IMR-90 (cell line): ENCODE data around the gene NLRC3. TPM values are rescaled to one million over a fixed set of nuclear protein-coding genes. Genes with fewer than 3 reads are reported as not detected.

ENCODE experiments used
- ATAC-seq: fragments of 200-7000 bp; cut with Tn5 transposase; 2 replicates; pipeline ENCODE4 v1.9.1; 2020; ENCODE audit warnings: low read depth, mild to moderate bottlenecking, moderate library complexity
- BruUV-seq: library from RNA; stranded (reverse); fragments of 400-500 nt; replicated peaks from 2 replicates; lab custom pipeline; 2021; lab: Mats Ljungman, UMichigan
- CTCF ChIA-PET: fragments of 300-600 bp; formaldehyde crosslinking; extraction: SDS; loops from one replicate; lab custom pipeline; 2021; ENCODE audit warnings: antibody characterized with exemption; lab: Yijun Ruan, JAX
- POLR2A ChIA-PET: fragments of 300-600 bp; sonication (Branson Sonifier 250); formaldehyde crosslinking; loops from one replicate; lab custom pipeline; 2022; ENCODE audit warnings: antibody characterized with exemption; ENCODE audit not compliant: unreplicated experiment; lab: Charles Lee
- DNase-seq: peaks from one replicate; pipeline ENCODE4 v3.0.0; 2013
- H2AFZ ChIP-seq: replicated peaks from 2 replicates; pipeline ENCODE3; 2013; ENCODE audit warnings: low read length, mild to moderate bottlenecking; ENCODE audit not compliant: poor library complexity
- H2AK5ac ChIP-seq: 2 replicates; pipeline ENCODE4 v1.6.1; 2013; ENCODE audit warnings: low read depth, low read length, inconsistent platforms
- H2AK9ac ChIP-seq: replicated peaks from 2 replicates; pipeline ENCODE3; 2013; ENCODE audit warnings: mild to moderate bottlenecking, low read depth, low read length, moderate library complexity; ENCODE audit not compliant: poor library complexity
- H2BK120ac ChIP-seq: 2 replicates; pipeline ENCODE4 v1.6.1; 2013; ENCODE audit warnings: low read depth, low read length, inconsistent platforms
- H2BK15ac ChIP-seq: 3 replicates; pipeline ENCODE4 v1.6.1; 2013; ENCODE audit warnings: low read depth, low read length, inconsistent platforms
- H2BK20ac ChIP-seq: 2 replicates; pipeline ENCODE4 v1.6.1; 2013; ENCODE audit warnings: low read depth, mild to moderate bottlenecking, inconsistent platforms, low read length, moderate library complexity
- H2BK5ac ChIP-seq: 2 replicates; pipeline ENCODE4 v1.6.1; 2013; ENCODE audit warnings: mild to moderate bottlenecking, low read depth, low read length, inconsistent platforms; ENCODE audit not compliant: poor library complexity, severe bottlenecking
- H3K14ac ChIP-seq: replicated peaks from 2 replicates; pipeline ENCODE4 v1.6.1; 2013; ENCODE audit warnings: low read depth, low read length, inconsistent platforms
- H3K18ac ChIP-seq: 2 replicates; pipeline ENCODE4 v1.6.1; 2013; ENCODE audit warnings: low read depth, low read length, control low read depth
- H3K23ac ChIP-seq: 2 replicates; pipeline ENCODE4 v1.6.1; 2013; ENCODE audit warnings: low read depth, low read length, inconsistent platforms
- H3K27ac ChIP-seq: 2 replicates; pipeline ENCODE4 v1.5.1; 2013; ENCODE audit warnings: mild to moderate bottlenecking, control low read depth, low read length; ENCODE audit not compliant: insufficient read depth
- H3K27me3 ChIP-seq: 2 replicates; pipeline ENCODE4 v1.6.1; 2013; ENCODE audit warnings: low read length; ENCODE audit not compliant: control insufficient read depth, insufficient read depth
- H3K36me3 ChIP-seq: 2 replicates; pipeline ENCODE4 v1.6.1; 2013; ENCODE audit warnings: low read length, mixed read lengths; ENCODE audit not compliant: control insufficient read depth, insufficient read depth
- H3K4ac ChIP-seq: 2 replicates; pipeline ENCODE4 v1.6.1; 2013; ENCODE audit warnings: low read depth, low read length, inconsistent platforms
- H3K4me1 ChIP-seq: 2 replicates; pipeline ENCODE4 v1.6.1; 2013; ENCODE audit warnings: low read length, mixed read lengths; ENCODE audit not compliant: control insufficient read depth, insufficient read depth
- H3K4me2 ChIP-seq: 2 replicates; pipeline ENCODE4 v1.6.1; 2013; ENCODE audit warnings: low read depth, mild to moderate bottlenecking, control low read depth, low read length, moderate library complexity
- H3K4me3 ChIP-seq: 2 replicates; pipeline ENCODE4 v1.5.1; 2013; ENCODE audit warnings: low read depth, mild to moderate bottlenecking, control low read depth, low read length, moderate library complexity; ENCODE audit not compliant: insufficient read depth
- H3K56ac ChIP-seq: 2 replicates; pipeline ENCODE4 v1.6.1; 2013; ENCODE audit warnings: low read length, inconsistent platforms; ENCODE audit not compliant: insufficient read depth; ENCODE audit errors: extremely low read depth
- H3K79me1 ChIP-seq, 2 experiments: 2 replicates each; pipeline ENCODE4 v1.6.1; 2013; ENCODE audit warnings: low read length in 2 of 2, inconsistent platforms in 1 of 2, low read depth in 1 of 2
- H3K9ac ChIP-seq: 2 replicates; pipeline ENCODE4 v1.6.1; 2013; ENCODE audit warnings: low read depth, low read length, control low read depth
- H3K9me1 ChIP-seq: 2 replicates; pipeline ENCODE4 v1.6.1; 2013; ENCODE audit warnings: low read length, inconsistent platforms; ENCODE audit not compliant: insufficient read depth
- H3K9me3 ChIP-seq: 2 replicates; pipeline ENCODE4 v1.6.1; 2013; ENCODE audit warnings: low read length; ENCODE audit not compliant: control insufficient read depth, insufficient read depth
- H4K20me1 ChIP-seq: 2 replicates; pipeline ENCODE4 v1.6.1; 2013; ENCODE audit warnings: low read length, inconsistent platforms; ENCODE audit not compliant: insufficient read depth
- H4K5ac ChIP-seq: 2 replicates; pipeline ENCODE4 v1.6.1; 2013; ENCODE audit warnings: mild to moderate bottlenecking, low read depth, low read length, control low read depth
- H4K8ac ChIP-seq, 2 experiments: 2 replicates each; pipeline ENCODE4 v1.6.1; 2013; ENCODE audit warnings: low read depth in 2 of 2, low read length in 2 of 2, control low read depth in 1 of 2, inconsistent platforms in 1 of 2
- H4K91ac ChIP-seq: 2 replicates; pipeline ENCODE4 v1.6.1; 2013; ENCODE audit warnings: low read depth, low read length, inconsistent platforms; ENCODE audit not compliant: insufficient read depth
- MAZ ChIP-seq: IDR thresholded peaks from 2 replicates; pipeline ENCODE4 v1.6.1; 2012; ENCODE audit warnings: low read depth, mild to moderate bottlenecking, low read length, improper control_type of control experiment, moderate library complexity, borderline replicate concordance
- MXI1 ChIP-seq: IDR thresholded peaks from 2 replicates; pipeline ENCODE4 v1.6.1; 2012; ENCODE audit warnings: low read depth, mild to moderate bottlenecking, low read length, moderate library complexity, borderline replicate concordance
- NFE2L2 ChIP-seq: fragments of 150-350 bp; IDR thresholded peaks from 2 replicates; pipeline ENCODE4 v1.6.1; 2016; ENCODE audit warnings: low read depth, mild to moderate bottlenecking, low read length
- POLR2A ChIP-seq: IDR thresholded peaks from 2 replicates; pipeline ENCODE4 v1.6.1; 2012; ENCODE audit warnings: mild to moderate bottlenecking, low read depth, low read length
- WGBS, 2 experiments: methylation state at CpG; one replicate each; pipeline versions ENCODE4 v1.1.5 to v1.1.7; 2013; ENCODE audit warnings: missing lambda C conversion rate in 2 of 2; ENCODE audit not compliant: insufficient read length in 1 of 2; ENCODE audit errors: extremely low coverage in 2 of 2; 5-methylcytosine and 5-hydroxymethylcytosine counted together
- dilution Hi-C: fragments of 300-500 bp; cut with HindIII; formaldehyde crosslinking; loops from one replicate; pipeline ENCODE4 v1.14.3; 2018; ENCODE audit warnings: low sequenced_read_pairs; ENCODE audit not compliant: unreplicated experiment
- in situ Hi-C: fragments of 300-500 bp; cut with MboI; formaldehyde crosslinking; loops from 3 replicates; pipeline ENCODE4 v1.14.3; 2019; ENCODE audit warnings: low sequenced_read_pairs, inconsistent platforms, mixed read lengths
- intact Hi-C: fragments of 100-400 bp; cut with micrococcal nuclease; formaldehyde crosslinking; loops from 2 replicates; pipeline ENCODE4 v1.10.0; 2022
- polyA plus RNA-seq, 3 experiments: library from polyadenylated mRNA; depleted of rRNA; stranded (reverse); fragments of >200 nt; gene quantifications; 2 replicates each; pipeline ENCODE4 v1.2.3, GENCODE V29; 2012; ENCODE audit warnings: low replicate concordance in 1 of 3
- total RNA-seq: library from RNA; depleted of rRNA; stranded (reverse); fragments of >200 nt; gene quantifications from 2 replicates; pipeline ENCODE4 v1.2.3, GENCODE V29; 2012

NLRC3 gene
- total and polyA plus RNA-seq, 2 of the 4 experiments (the other 2 are of a cell fraction) = not detected

GRCh38 chr16:3611146-3611975 is 34.2 kb upstream of the NLRC3 start, which contains the start of gene SLX4:
Gene SLX4, minus strand, starts transcription at chr16:3611606. Its CDS starts 2,642 bp downstream, at chr16:3608964.
- ATAC-seq = peak; percentile 94
- Histone ChIP-seq H3K36me3 (peaks cover 5% of the 10 kb centered on the region; the same call in 1 of the 2 replicates), H3K9ac (peak within 1 kb of the TSS; percentile 80), H3K27me3 (no peaks in the 10 kb centered on the region), H3K4ac (peak within 1 kb of the TSS; percentile 91), H4K91ac (peak within 1 kb of the TSS; percentile 66), H3K4me3 (peak within 1 kb of the TSS; percentile 81), H4K8ac (peak within 1 kb of the TSS; percentile 44 to 99), H2AK5ac (peak within 1 kb of the TSS; percentile 37), H2BK20ac (no peak within 1 kb of the TSS), H3K4me2 (peak within 1 kb of the TSS; percentile 99), H3K56ac (peak within 1 kb of the TSS; percentile 56), H3K23ac (peak within 1 kb of the TSS; percentile 89), H2AK9ac (peak within 1 kb of the TSS; percentile 99), H4K20me1 (no peaks in the 10 kb centered on the region), H2BK5ac (peak within 1 kb of the TSS; percentile 76), H2BK15ac (no peak within 1 kb of the TSS), H2AFZ (peak within 1 kb of the TSS; percentile 99), H3K79me1 (peaks cover 46 to 62% of the 10 kb centered on the region in 2 experiments), H3K9me1 (peaks cover 10% of the 10 kb centered on the region), H3K9me3 (no peaks in the 10 kb centered on the region), H4K5ac (peak within 1 kb of the TSS; percentile 43), H3K14ac (peak within 1 kb of the TSS; percentile 91), H3K27ac (peak within 1 kb of the TSS; percentile 82), H3K18ac (peak within 1 kb of the TSS; percentile 29; the same call in 1 of the 2 replicates), H3K4me1 (peaks cover 5% of the 10 kb centered on the region), H2BK120ac (peak within 1 kb of the TSS; percentile 39; the same call in 1 of the 2 replicates)
- no TSS peak for BruUV-seq
- in situ Hi-C loops = no loop called here
- peak; percentile 86 for DNase-seq
- POLR2A ChIA-PET = no interaction called here
- CTCF ChIA-PET = interaction anchor here (0.5 kb wide), 1 partner anchor 79 kb away, joined by 3 read pairs; no protein-coding TSS in a partner anchor
- peak; percentile 63; the same call in 1 of the 2 replicates for TF ChIP-seq MXI1
- TF ChIP-seq MAZ = peak; percentile 76; the same call in 1 of the 2 replicates
- TF ChIP-seq POLR2A = peak; percentile 58; the same call in 1 of the 2 replicates
- TF ChIP-seq NFE2L2 = no peak
- intact Hi-C loops = no loop called here
- dilution Hi-C loops = no loop called here
- WGBS, 2 experiments = 1% methylated on average over 31 of the region's 86 CpGs; no CpG with 5 or more reads in 1 of the 2 experiments
